NT2/D1 (cell line): ENCODE data around the gene CAV1.

ENCODE experiments used
- YY1 ChIP-seq: IDR thresholded peaks from 2 replicates; pipeline ENCODE4 v1.6.1; 2011; ENCODE audit not compliant: insufficient read length, insufficient read depth
- ZNF274 ChIP-seq: IDR thresholded peaks from 2 replicates; pipeline ENCODE4 v1.6.1; 2011; ENCODE audit warnings: mild to moderate bottlenecking, low read depth, low read length

GRCh38 chr7:116512520-116513188 is 12.2 kb upstream of the CAV1 start:
- TF ChIP-seq ZNF274 (no peak), YY1 (no peak)
